Measurements from ENCODE around the gene ERG28. TPM values are rescaled to one million over a fixed set of nuclear protein-coding genes. Genes with fewer than 3 reads are reported as not detected.

The ERG28 gene
- total RNA-seq, 1 experiment from 2014 or later = 29.1 TPM

DNA sequence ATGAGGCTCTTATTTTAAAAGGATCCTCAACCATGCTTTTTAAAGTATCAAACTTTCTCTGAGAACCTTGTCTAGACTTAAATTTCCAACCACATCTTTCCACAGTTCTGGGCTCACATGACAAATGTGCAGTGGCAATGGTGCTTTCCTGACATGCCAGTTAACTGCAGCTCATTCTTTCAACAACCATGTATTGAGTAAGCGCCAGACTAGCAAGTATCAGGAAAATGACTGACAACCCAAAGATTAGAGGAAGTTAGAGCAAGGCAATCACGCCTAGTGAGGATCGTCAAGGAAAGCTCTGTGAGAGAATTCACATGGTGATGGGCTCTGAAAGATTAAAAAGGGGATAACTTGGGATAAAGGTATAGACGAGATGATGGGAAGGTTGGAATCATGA, 46.5 kb downstream of the ERG28 start:
- Mint-ChIP-seq H3K9me3 (peaks cover 0 to 4% of the 10 kb centered on the region in 2 experiments; a peak in 3 of 5 replicates), H3K4me3 (no peak overlapping the region), H3K27ac (no peak overlapping the region), H3K27me3 (ENCODE audit: low read depth) (peaks cover 3% of the 10 kb centered on the region), H3K36me3 (ENCODE audit: insufficient read depth in 1 of 3, low read depth in 3 of 3) (no peaks in the 10 kb centered on the region; a peak in 2 of 7 replicates), H3K4me1 (0 out of 4 replicates have a peak, but pooled peaks cover 0 to 2% of the 10 kb centered on the region in 2 experiments)
- DNase-seq = no peak
- no peak overlapping the region for H2AK5ac ChIP-seq (ENCODE audit: insufficient read length, low read length)
- no peak overlapping the region for H3K18ac ChIP-seq (ENCODE audit: insufficient read length, low read depth, low read length)
- no peak overlapping the region for H3K27ac ChIP-seq (ENCODE audit: insufficient read length, low read depth, low read length)
- H4K5ac ChIP-seq (ENCODE audit: insufficient read length, low read depth, low read length) = no peak overlapping the region
- no peak overlapping the region for H2BK20ac ChIP-seq (ENCODE audit: low read depth, low read length, poor library complexity, severe bottlenecking)
- H3K9me3 ChIP-seq (ENCODE audit: control insufficient read depth, low read depth, low read length) = no peaks in the 10 kb centered on the region
- TF ChIP-seq, protein P1, sequence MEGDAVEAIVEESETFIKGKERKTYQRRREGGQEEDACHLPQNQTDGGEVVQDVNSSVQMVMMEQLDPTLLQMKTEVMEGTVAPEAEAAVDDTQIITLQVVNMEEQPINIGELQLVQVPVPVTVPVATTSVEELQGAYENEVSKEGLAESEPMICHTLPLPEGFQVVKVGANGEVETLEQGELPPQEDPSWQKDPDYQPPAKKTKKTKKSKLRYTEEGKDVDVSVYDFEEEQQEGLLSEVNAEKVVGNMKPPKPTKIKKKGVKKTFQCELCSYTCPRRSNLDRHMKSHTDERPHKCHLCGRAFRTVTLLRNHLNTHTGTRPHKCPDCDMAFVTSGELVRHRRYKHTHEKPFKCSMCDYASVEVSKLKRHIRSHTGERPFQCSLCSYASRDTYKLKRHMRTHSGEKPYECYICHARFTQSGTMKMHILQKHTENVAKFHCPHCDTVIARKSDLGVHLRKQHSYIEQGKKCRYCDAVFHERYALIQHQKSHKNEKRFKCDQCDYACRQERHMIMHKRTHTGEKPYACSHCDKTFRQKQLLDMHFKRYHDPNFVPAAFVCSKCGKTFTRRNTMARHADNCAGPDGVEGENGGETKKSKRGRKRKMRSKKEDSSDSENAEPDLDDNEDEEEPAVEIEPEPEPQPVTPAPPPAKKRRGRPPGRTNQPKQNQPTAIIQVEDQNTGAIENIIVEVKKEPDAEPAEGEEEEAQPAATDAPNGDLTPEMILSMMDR (conservative IDR thresholded peaks at IDR 0.05) = no peak
- H3K4ac ChIP-seq (ENCODE audit: low read depth, low read length) = no peak overlapping the region
- H3K9ac ChIP-seq (ENCODE audit: extremely low read depth, insufficient read length, low read length) = no peak overlapping the region
- no peak overlapping the region for H4K8ac ChIP-seq (replicated peaks; ENCODE audit: insufficient read length, low read depth, low read length)
- no peaks in the 10 kb centered on the region for H3K27me3 ChIP-seq (ENCODE audit: insufficient read depth, low read length)
- H3K23me2 ChIP-seq (ENCODE audit: insufficient read length, low read depth, low read length, poor library complexity, severe bottlenecking) = no peaks in the 10 kb centered on the region
- H3K79me1 ChIP-seq (ENCODE audit: insufficient read depth, low read depth, low read length, poor library complexity, severe bottlenecking) = no peaks in the 10 kb centered on the region
- H3K4me1 ChIP-seq (ENCODE audit: insufficient read depth, low read length) = no peaks in the 10 kb centered on the region
- no peak overlapping the region for H3K56ac ChIP-seq (ENCODE audit: insufficient read length, low read depth, low read length)
- WGBS (ENCODE audit: extremely low coverage, insufficient read length, low lambda C conversion rate) = no CpG with 5 or more reads among the region's 4 CpGs
- no peak overlapping the region for H2BK12ac ChIP-seq (ENCODE audit: insufficient read length, low read depth, low read length)
- H4K91ac ChIP-seq (ENCODE audit: insufficient read length, low read depth, low read length) = no peak overlapping the region
- no peaks in the 10 kb centered on the region for H3K79me2 ChIP-seq (ENCODE audit: insufficient read depth, low read length)
- no peak overlapping the region for H3K4me2 ChIP-seq (ENCODE audit: insufficient read depth, insufficient read length, low read length)
- H2BK120ac ChIP-seq (ENCODE audit: low read depth, low read length, poor library complexity, severe bottlenecking) = no peak overlapping the region
- H2AFZ ChIP-seq (ENCODE audit: low read length) = no peak overlapping the region
- H4K20me1 ChIP-seq (ENCODE audit: control insufficient read depth, insufficient read depth, insufficient read length) = no peaks in the 10 kb centered on the region
- no peak overlapping the region for H3K23ac ChIP-seq (ENCODE audit: insufficient read length, low read depth, low read length)
- H3K14ac ChIP-seq (ENCODE audit: insufficient read depth, low read length) = no peak overlapping the region
- no peak overlapping the region for H2BK15ac ChIP-seq (ENCODE audit: low read depth, low read length)
- no peak overlapping the region for H2BK5ac ChIP-seq (ENCODE audit: insufficient read length, low read length)
- H3T11ph ChIP-seq (ENCODE audit: low read length) = no peak overlapping the region
